ENCODE results near the gene ZBTB46.
"Not testable (repeated sequence)": the region's sequence is repeated elsewhere in the genome, so short reads cannot be mapped to it uniquely, and the experiment has no call there.

Gene ZBTB46

GRCh38 chr20:63733579-63734081 lies 97.4 kb downstream of the ZBTB46 start:
- H3K27ac ChIP-seq = no peak overlapping the region
- TF ChIP-seq, protein P1, sequence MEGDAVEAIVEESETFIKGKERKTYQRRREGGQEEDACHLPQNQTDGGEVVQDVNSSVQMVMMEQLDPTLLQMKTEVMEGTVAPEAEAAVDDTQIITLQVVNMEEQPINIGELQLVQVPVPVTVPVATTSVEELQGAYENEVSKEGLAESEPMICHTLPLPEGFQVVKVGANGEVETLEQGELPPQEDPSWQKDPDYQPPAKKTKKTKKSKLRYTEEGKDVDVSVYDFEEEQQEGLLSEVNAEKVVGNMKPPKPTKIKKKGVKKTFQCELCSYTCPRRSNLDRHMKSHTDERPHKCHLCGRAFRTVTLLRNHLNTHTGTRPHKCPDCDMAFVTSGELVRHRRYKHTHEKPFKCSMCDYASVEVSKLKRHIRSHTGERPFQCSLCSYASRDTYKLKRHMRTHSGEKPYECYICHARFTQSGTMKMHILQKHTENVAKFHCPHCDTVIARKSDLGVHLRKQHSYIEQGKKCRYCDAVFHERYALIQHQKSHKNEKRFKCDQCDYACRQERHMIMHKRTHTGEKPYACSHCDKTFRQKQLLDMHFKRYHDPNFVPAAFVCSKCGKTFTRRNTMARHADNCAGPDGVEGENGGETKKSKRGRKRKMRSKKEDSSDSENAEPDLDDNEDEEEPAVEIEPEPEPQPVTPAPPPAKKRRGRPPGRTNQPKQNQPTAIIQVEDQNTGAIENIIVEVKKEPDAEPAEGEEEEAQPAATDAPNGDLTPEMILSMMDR (IDR thresholded peaks at IDR 0.05; ENCODE audit: low read depth, low read length) = no peak

GRCh38 chr20:63733117-63733516 lies 97.9 kb downstream of the ZBTB46 start:
- Histone ChIP-seq H3K9me3 (ENCODE audit: severe bottlenecking) (no peaks in the 10 kb centered on the region), H3K27me3 (ENCODE audit: insufficient read depth, low read depth, severe bottlenecking) (no peaks in the 10 kb centered on the region), H3K36me3 (peaks cover 42% of the 10 kb centered on the region), H3K4me3 (ENCODE audit: low read depth, low read length) (no peak overlapping the region), H3K27ac (no peak overlapping the region)
- TF ChIP-seq, protein P1 (IDR thresholded peaks at IDR 0.05; ENCODE audit: low read depth, low read length) = no peak
- DNase-seq = no peak

More at GRCh38 chr20:63733579-63734081, 97.4 kb downstream of the ZBTB46 start:
- Histone ChIP-seq H3K4me3 (ENCODE audit: low read depth, low read length) (no peak overlapping the region), H3K9me3 (ENCODE audit: severe bottlenecking) (no peaks in the 10 kb centered on the region), H3K36me3 (peaks cover 42% of the 10 kb centered on the region), H3K27me3 (ENCODE audit: insufficient read depth, low read depth, severe bottlenecking) (no peaks in the 10 kb centered on the region)
- DNase-seq = no peak

GRCh38 chr20:63732118-63733095 lies 98.7 kb downstream of the ZBTB46 start:
- no peak overlapping the region for H3K4me3 ChIP-seq (ENCODE audit: low read depth, low read length)
- H3K27ac ChIP-seq = no peak overlapping the region
- DNase-seq = no peak
- H3K9me3 ChIP-seq (ENCODE audit: severe bottlenecking) = no peaks in the 10 kb centered on the region
- H3K27me3 ChIP-seq (ENCODE audit: insufficient read depth, low read depth, severe bottlenecking) = no peaks in the 10 kb centered on the region
- TF ChIP-seq, protein P1 (IDR thresholded peaks at IDR 0.05; ENCODE audit: low read depth, low read length) = no peak
- H3K36me3 ChIP-seq = peaks cover 42% of the 10 kb centered on the region

- H3K27ac ChIP-seq = no peak overlapping the region
- peaks cover 38% of the 10 kb centered on the region for H3K36me3 ChIP-seq
- no peak overlapping the region for H3K4me3 ChIP-seq (ENCODE audit: low read depth, low read length)
These were observed 99.7 kb downstream of the ZBTB46 start for GRCh38 chr20:63731410-63731809.

DNA sequence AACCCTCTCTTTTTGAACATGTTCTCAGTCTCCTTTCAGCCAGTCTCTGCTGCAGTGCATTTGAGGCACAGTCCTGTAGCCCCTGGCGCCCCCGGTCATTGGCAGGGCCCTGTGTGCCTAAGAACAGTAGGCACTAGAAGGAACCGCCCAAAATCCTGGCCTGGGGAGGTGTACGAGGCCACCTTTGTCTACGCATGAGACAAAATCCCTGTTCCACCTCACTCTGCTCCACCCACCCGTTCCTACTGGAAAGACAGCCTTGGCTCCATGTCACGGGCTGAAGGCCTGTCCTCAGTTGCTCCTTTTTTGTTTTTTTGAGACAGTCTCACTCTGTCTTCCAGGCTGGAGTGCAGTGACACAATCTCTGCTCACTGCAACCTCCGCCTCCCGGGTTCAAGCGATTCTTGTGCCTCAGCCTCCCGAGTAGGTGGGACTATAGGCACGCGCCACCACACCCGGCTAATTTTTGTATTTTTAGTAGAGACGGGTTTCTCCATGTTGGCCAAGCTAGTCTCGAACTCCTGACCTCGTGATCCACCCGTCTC lies 100.8 kb downstream of the ZBTB46 start:
- H3K36me3 ChIP-seq = peaks cover 32% of the 10 kb centered on the region
- not testable (repeated sequence) for H3K27me3 ChIP-seq (ENCODE audit: insufficient read depth, low read depth, severe bottlenecking); H3K9me3 ChIP-seq (ENCODE audit: severe bottlenecking); H3K27ac ChIP-seq; H3K4me3 ChIP-seq (ENCODE audit: low read depth, low read length); DNase-seq

More at GRCh38 chr20:63731410-63731809, 99.7 kb downstream of the ZBTB46 start:
- DNase-seq = no peak
- Histone ChIP-seq H3K9me3 (ENCODE audit: severe bottlenecking) (no peaks in the 10 kb centered on the region), H3K27me3 (ENCODE audit: insufficient read depth, low read depth, severe bottlenecking) (no peaks in the 10 kb centered on the region)
- TF ChIP-seq, protein P1 (IDR thresholded peaks at IDR 0.05; ENCODE audit: low read depth, low read length) = no peak

- H3K27me3 ChIP-seq (ENCODE audit: insufficient read depth, low read depth, severe bottlenecking); DNase-seq: not testable (repeated sequence)
- H3K36me3 ChIP-seq = peaks cover 47% of the 10 kb centered on the region
These were observed 108.0 kb downstream of the ZBTB46 start for GRCh38 chr20:63722967-63723622.

More at GRCh38 chr20:63722967-63723622, 108.0 kb downstream of the ZBTB46 start:
- H3K9me3 ChIP-seq (ENCODE audit: severe bottlenecking); H3K27ac ChIP-seq; H3K4me3 ChIP-seq (ENCODE audit: low read depth, low read length): not testable (repeated sequence)

Measured in WERI-Rb-1 (cell line).